PFSK-1 (cell line): ENCODE measurements around the gene ATP5F1D.

Experiments
- FOXP2 ChIP-seq: optimal IDR thresholded peaks from 2 replicates; pipeline ENCODE3; 2011; ENCODE audit warnings: borderline replicate concordance, control low read depth, inconsistent platforms; ENCODE audit not compliant: insufficient read depth; ENCODE audit errors: extremely low read length, extremely low read depth
- POLR2AphosphoS5 ChIP-seq: IDR thresholded peaks from 2 replicates; pipeline ENCODE4 v1.6.1; 2012; ENCODE audit warnings: low read depth, mild to moderate bottlenecking, control low read depth, low read length, moderate library complexity
- SIN3A ChIP-seq: IDR thresholded peaks from 2 replicates; pipeline ENCODE4 v1.6.1; 2012; ENCODE audit warnings: mild to moderate bottlenecking, low read length, moderate library complexity, borderline replicate concordance; ENCODE audit not compliant: insufficient read depth
- TAF1 ChIP-seq: IDR thresholded peaks from 2 replicates; pipeline ENCODE4 v1.6.1; 2012; ENCODE audit warnings: low read length, control low read depth, borderline replicate concordance; ENCODE audit not compliant: insufficient read depth
- TF ChIP-seq, protein P1 (sequence below), 2 experiments: IDR thresholded peaks; 2 replicates each; pipeline versions ENCODE4 v1.6.1 to v1.8.0; 2011 to 2012; ENCODE audit warnings: low read depth in 2 of 2, low read length in 2 of 2, control low read depth in 1 of 2, inconsistent platforms in 1 of 2, mild to moderate bottlenecking in 1 of 2, moderate library complexity in 1 of 2; ENCODE audit not compliant: insufficient read depth in 1 of 2

The ATP5F1D gene

DNA sequence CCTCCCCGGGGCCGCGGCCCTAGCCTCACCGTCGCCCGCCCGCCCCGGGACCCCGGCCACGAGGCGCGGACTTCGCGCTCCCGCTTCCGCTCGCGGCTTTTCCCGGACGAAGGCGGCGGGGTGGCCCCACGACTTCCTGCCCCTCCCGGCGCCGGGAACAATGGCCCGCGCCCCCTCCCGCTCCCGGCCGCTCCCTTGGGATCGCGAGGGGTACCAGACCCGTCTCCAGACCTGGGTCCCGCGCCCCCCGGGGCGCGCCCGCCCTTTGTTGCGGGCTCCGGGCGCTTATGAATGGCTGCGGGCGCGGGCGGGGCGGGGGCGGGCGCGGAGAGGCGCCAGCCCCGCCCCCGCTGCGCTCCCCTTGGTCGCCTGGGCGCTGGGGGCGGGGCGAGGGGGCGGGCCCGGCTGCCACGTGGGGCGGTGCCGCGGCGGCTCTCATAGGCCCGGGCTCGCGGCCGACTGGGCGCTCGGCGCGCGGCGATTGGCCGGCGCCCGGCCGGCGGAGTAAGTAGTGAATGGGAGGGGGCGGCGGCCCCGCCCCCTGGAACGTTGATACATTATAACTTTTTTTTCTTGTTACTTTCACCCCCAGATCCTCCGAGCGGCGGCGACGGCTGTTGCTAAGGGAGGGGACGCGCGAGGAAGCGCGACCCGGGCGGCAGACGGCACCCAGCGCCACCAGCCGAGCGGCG is 7.9 kb downstream of the ATP5F1D start:
- peak; percentile 92 for TF ChIP-seq POLR2AphosphoS5
- peak; percentile 88; the same call in 1 of the 2 replicates for TF ChIP-seq SIN3A
- TF ChIP-seq FOXP2: peak; percentile 52
- TF ChIP-seq TAF1: peak; percentile 85; the same call in 1 of the 2 replicates
- TF ChIP-seq, protein P1, sequence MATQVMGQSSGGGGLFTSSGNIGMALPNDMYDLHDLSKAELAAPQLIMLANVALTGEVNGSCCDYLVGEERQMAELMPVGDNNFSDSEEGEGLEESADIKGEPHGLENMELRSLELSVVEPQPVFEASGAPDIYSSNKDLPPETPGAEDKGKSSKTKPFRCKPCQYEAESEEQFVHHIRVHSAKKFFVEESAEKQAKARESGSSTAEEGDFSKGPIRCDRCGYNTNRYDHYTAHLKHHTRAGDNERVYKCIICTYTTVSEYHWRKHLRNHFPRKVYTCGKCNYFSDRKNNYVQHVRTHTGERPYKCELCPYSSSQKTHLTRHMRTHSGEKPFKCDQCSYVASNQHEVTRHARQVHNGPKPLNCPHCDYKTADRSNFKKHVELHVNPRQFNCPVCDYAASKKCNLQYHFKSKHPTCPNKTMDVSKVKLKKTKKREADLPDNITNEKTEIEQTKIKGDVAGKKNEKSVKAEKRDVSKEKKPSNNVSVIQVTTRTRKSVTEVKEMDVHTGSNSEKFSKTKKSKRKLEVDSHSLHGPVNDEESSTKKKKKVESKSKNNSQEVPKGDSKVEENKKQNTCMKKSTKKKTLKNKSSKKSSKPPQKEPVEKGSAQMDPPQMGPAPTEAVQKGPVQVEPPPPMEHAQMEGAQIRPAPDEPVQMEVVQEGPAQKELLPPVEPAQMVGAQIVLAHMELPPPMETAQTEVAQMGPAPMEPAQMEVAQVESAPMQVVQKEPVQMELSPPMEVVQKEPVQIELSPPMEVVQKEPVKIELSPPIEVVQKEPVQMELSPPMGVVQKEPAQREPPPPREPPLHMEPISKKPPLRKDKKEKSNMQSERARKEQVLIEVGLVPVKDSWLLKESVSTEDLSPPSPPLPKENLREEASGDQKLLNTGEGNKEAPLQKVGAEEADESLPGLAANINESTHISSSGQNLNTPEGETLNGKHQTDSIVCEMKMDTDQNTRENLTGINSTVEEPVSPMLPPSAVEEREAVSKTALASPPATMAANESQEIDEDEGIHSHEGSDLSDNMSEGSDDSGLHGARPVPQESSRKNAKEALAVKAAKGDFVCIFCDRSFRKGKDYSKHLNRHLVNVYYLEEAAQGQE (IDR thresholded peaks at IDR 0.05; ENCODE audit: insufficient read depth in 1 of 2, low read depth in 2 of 2, low read length in 2 of 2): 0 out of 4 replicates have a peak, but pooled peaks of 1 of the 2 experiments have one; percentile 6

DNA sequence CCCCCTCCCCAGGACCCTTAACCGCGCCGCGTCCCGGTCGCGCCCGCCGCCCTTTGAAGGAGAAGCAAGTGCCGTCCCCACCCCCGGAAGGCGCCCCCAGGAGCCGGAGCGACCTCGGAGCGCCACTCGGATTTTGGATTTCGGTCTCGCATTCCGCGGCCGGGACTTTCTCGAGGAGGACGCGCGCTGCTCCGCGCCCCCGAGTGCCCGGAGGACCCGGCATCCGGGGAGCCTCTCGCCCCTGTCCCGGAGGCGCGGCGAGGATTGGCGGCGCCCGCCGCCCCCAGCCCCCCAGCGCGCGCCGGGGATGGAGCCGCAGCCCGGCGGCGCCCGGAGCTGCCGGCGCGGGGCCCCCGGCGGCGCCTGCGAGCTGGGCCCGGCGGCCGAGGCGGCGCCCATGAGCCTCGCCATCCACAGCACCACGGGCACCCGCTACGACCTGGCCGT is 8.5 kb downstream of the ATP5F1D start:
- no peak for TF ChIP-seq POLR2AphosphoS5
- TF ChIP-seq, protein P1 (IDR thresholded peaks at IDR 0.05; ENCODE audit: insufficient read depth in 1 of 2, low read depth in 2 of 2, low read length in 2 of 2): no peak
- no peak for TF ChIP-seq SIN3A
- TF ChIP-seq FOXP2: no peak
- TF ChIP-seq TAF1: no peak

DNA sequence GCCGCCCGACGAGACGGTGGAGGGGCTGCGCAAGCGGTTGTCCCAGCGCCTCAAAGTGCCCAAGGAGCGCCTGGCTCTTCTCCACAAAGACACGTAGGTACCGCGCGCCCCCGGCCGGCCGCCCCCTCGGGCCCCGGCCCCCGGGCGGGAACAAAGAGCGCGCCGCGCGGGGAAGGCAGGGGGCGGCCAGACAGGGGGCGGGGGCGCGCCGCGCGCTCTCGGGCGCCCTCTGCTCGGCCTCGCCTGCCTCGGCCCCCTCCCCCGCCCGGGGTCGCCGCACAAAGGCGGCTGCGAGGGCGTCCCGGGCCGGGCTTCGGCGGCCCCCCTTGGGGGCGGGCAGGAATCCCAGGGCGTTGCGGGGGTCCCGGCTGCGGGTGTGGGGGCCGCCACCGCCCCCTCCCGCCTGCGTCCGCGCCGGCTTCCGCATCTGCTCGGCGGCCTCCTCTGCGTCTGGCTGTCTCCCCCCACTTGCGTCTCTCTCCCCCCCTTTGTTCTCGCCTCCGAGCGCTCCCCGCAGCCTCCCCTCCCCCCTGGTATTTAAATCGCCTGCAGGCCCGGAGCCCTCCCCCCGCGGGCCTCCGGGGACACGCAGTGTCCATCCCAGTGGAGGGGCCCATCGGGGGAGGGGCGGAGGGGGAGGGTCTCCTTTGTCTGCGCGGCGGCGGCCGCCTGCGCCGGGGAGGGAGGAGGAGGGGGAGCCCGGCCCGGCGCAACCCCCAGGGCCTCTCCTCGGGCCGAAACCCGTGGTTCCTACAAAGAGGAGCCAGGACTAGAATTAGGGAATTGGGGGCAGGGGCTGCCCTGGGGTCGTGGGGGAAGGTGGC is 9.1 kb downstream of the ATP5F1D start:
- no peak for TF ChIP-seq TAF1
- no peak for TF ChIP-seq SIN3A
- no peak for TF ChIP-seq POLR2AphosphoS5
- TF ChIP-seq FOXP2: no peak
- TF ChIP-seq, protein P1 (IDR thresholded peaks at IDR 0.05; ENCODE audit: insufficient read depth in 1 of 2, low read depth in 2 of 2, low read length in 2 of 2): no peak

DNA sequence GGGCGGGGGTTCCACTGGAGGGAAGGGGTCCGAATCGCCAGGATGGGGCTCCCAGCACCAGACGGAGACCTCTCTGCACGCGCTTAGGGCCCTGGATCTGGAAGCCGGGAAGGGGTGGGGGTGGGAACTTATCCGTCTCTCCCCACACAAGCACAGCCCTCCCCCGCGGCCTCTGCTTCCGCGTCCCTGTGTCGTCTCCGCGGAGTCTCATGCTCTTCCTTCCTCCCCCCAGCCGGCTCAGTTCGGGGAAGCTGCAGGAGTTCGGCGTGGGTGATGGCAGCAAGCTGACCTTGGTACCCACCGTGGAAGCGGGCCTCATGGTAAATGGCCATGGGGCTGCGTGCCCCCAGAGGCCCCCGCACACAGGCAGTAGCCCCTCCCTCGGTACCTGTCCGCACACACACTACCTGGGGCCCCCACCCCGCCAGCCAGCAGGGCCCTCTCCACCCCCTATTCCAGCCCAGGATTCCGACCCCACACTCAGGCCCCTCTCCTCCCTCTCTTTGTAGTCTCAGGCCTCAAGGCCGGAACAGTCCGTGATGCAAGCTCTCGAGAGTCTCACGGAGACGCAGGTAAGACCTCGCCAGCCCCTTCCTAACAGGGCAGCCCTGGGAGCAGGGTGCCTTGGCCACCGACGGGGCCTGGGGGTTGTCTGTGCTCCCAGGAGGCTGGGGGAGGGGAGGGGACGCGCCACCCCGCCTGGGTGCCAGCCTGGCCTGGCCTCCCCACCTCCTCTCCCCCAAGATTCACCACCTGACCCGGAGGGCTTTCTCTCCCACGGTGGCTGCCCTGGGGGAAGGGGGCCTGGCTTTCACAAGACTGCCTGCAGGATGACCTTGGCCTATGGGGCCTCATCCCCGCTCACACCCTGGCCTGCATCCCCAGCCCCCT is 10.0 kb downstream of the ATP5F1D start:
- TF ChIP-seq FOXP2 (no peak), POLR2AphosphoS5 (peak; percentile 46), SIN3A (peak; percentile 91; the same call in 1 of the 2 replicates), TAF1 (peak; percentile 30; the same call in 1 of the 2 replicates)
- TF ChIP-seq, protein P1 (IDR thresholded peaks at IDR 0.05; ENCODE audit: insufficient read depth in 1 of 2, low read depth in 2 of 2, low read length in 2 of 2): no peak
